ENCODE results near the gene RBM48. TPM values are rescaled to one million over a fixed set of nuclear protein-coding genes. Genes with fewer than 3 reads are reported as not detected.

RBM48 gene
- total RNA-seq = 10.4 and 11.5 TPM in 2 replicates

DNA sequence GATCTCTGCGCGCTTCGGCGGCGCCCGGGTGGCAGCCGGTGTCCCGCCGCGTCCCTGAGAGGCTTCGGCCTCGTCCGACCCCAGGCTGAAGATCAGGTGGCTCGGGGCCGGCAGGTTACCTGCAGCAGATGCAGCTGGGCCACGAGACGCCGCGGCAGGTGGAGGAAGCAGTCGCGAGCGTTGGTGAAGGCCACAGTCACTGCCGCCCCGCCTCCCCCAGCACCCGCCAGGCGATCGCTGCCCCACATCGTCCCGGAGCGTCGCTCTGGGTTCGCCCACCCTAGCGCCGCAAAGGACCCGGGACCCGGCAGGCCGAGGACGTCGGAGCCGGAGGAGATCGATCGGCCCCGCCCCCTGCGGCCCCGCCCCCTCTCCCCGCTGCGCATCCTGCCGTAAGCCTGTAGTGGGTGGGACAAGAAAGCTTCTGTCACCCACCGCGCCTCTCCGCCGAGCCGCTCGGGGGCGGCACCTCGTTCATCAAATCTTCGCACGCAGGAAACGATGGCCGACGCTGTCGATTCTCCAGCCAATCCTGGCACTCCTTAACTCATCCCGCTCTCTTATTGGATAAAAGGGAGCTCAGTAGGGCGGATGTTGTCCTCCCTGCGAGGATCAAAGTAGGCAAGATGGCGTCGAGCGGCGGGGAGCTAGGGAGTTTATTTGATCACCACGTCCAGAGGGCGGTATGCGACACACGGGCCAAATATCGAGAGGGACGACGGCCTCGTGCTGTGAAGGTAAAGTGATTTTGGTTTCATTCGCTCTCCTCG, at the start of gene RBM48, which contains the start of gene PEX1:
RBM48 (plus strand) TSS at position 608 of the 770 bp plus-strand sequence; CDS start at position 627, 19 bp downstream.
PEX1 (minus strand) TSS at position 333 of the 770 bp plus-strand sequence; CDS start at position 248, 85 bp downstream.

Other genes starting within 250 kb of the RBM48 start
- 11.9 and 30.2 TPM in 2 replicates for gene GATAD1, start 81.3 kb upstream of the RBM48 start, total RNA-seq
- not detected in 2 replicates for gene ERVW-1, start 50.8 kb upstream of the RBM48 start, total RNA-seq
- gene PEX1, start 275 bp upstream of the RBM48 start, total RNA-seq = 16.5 and 25.7 TPM in 2 replicates
- gene FAM133B, start 61.6 kb downstream of the RBM48 start, total RNA-seq = 11.9 and 12.7 TPM in 2 replicates